Subcutaneous abdominal adipose tissue (tissue), 5 donors: ENCODE data around the gene NCKAP5.
"Not testable (repeated sequence)": the region's sequence is repeated elsewhere in the genome, so short reads cannot be mapped to it uniquely, and the experiment has no call there.

Source experiments
- H3K27ac ChIP-seq: one replicate; pipeline ENCODE4 v1.7.0; 2013; ENCODE audit warnings: low read depth, mild to moderate bottlenecking, inconsistent platforms, low read length, moderate library complexity
- H3K27me3 ChIP-seq, 5 donors: one replicate each; pipeline ENCODE4 v1.7.0; 2013; ENCODE audit warnings: low read length in 5 of 5, inconsistent platforms in 1 of 5; ENCODE audit not compliant: control insufficient read depth in 5 of 5, insufficient read depth in 4 of 5
- H3K36me3 ChIP-seq, 5 donors: one replicate each; pipeline ENCODE4 v1.7.0; 2013; ENCODE audit warnings: low read length in 5 of 5; ENCODE audit not compliant: control insufficient read depth in 5 of 5, insufficient read depth in 5 of 5
- H3K4me1 ChIP-seq, 5 donors: one replicate each; pipeline ENCODE4 v1.7.0; 2013; ENCODE audit warnings: low read length in 5 of 5, mild to moderate bottlenecking in 3 of 5, moderate library complexity in 1 of 5; ENCODE audit not compliant: control insufficient read depth in 5 of 5, insufficient read depth in 5 of 5
- H3K4me3 ChIP-seq, 5 donors: one replicate each; pipeline ENCODE4 v1.7.0; 2013; ENCODE audit warnings: low read length in 5 of 5, low read depth in 1 of 5
- H3K9ac ChIP-seq, 5 donors: one replicate each; pipeline ENCODE4 v1.7.0; 2013; ENCODE audit warnings: low read length in 5 of 5, mild to moderate bottlenecking in 4 of 5, moderate library complexity in 3 of 5
- H3K9me3 ChIP-seq, 5 donors: one replicate each; pipeline ENCODE4 v1.7.0; 2013; ENCODE audit warnings: low read length in 5 of 5; ENCODE audit not compliant: control insufficient read depth in 5 of 5
- donor health status: healthy.
- donor health status: healthy.
- donor health status: healthy.
- donor health status: healthy.
- donor health status: healthy.

NCKAP5 gene

DNA sequence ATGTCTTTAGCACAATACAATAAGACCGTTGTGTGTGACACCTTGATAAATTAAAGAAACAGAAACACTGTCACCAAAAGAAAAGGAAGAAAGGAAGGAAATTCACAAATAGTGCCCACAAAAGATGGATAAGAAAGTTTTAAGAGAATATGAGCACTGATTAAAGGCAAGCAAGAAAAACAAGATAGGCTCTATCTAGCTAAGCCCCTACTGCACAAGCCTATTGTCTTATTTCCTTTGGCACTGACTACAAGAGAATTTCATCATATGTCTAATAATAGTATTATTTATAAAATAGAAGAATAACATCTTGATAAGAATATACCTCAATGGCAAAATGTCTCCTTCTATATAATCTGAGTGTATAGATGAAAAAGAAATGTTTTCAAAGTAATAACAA, 335.7 kb downstream of the NCKAP5 start:
- H3K4me1 ChIP-seq, result no peaks in the 10 kb centered on the region
- H3K27me3 ChIP-seq, result no peaks in the 10 kb centered on the region

DNA sequence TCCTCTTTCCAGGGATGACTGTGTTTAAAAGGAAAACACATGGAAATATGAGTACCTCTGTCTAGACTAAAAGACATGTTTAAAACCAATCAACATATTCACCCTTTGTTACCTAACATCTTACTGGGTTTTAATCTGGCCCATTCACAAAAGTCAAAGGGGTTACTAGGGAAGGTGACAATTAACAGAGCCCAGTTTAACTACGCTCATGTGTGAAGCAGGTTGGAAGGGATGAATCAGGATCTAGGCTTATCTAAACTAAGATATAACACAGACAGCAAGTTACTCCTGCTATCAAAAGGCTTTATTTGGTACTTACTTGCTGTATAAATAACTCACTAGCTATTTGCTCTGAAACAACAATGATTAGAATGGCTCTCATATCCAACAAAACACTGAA, 337.0 kb downstream of the NCKAP5 start:
- H3K4me1 ChIP-seq, result no peaks in the 10 kb centered on the region
- peaks cover 0 to 3% (median 0%) of the 10 kb centered on the region in 5 donors for H3K9me3 ChIP-seq
- no peaks in the 10 kb centered on the region for H3K36me3 ChIP-seq
- no peak overlapping the region for H3K9ac ChIP-seq
- H3K4me3 ChIP-seq, result no peak overlapping the region
- no peak overlapping the region for H3K27ac ChIP-seq
- H3K27me3 ChIP-seq, result no peaks in the 10 kb centered on the region

More for the DNA sequence above, 335.7 kb downstream of the NCKAP5 start:
- Histone ChIP-seq H3K27ac (no peak overlapping the region), H3K9ac (no peak overlapping the region), H3K36me3 (no peaks in the 10 kb centered on the region), H3K4me3 (no peak overlapping the region), H3K9me3 (peaks cover 0 to 3% (median 0%) of the 10 kb centered on the region in 5 donors)

DNA sequence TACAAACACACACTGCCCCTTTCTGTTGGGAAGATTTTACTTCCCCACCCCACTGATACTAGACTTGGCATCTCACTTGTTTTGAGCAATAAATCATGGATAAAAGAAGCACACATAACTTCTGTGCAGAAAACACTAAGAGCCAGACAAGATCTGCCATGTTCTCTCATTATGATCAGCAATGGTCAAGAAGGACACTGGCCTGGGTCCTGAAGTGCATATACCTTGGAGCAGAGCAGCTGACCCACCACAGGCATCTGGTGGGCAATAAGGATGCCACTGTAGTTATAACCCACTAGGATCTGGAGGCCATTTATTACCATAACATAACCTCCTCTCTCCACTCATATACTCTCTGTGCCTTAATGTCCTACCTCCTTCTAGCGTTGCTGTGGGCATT, 338.3 kb downstream of the NCKAP5 start:
- no peak overlapping the region for H3K27ac ChIP-seq

DNA sequence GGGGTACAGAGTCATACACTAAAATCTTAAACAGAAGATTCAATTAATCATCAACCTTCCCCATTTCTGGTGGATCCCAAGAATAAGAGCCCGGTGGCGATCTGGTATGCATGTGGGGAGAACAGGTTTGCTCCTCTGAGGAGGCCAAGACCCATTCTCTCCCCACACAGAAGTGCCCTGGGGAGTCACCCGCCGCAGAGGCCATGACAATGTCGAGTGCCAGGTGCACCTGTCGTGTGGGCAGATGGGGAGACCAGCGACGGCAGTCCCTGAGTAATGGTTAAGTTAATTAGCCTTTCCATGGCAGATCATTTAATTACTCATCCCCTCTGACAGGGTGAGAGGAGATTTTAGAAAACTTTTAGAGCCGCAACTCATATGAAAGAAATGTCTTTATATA, 345.0 kb downstream of the NCKAP5 start:
- Histone ChIP-seq H3K4me1 (no peaks in the 10 kb centered on the region), H3K36me3 (no peaks in the 10 kb centered on the region), H3K4me3 (no peak overlapping the region), H3K27me3 (no peaks in the 10 kb centered on the region), H3K9ac (no peak overlapping the region), H3K9me3 (peaks cover 0 to 4% (median 0%) of the 10 kb centered on the region in 5 donors), H3K27ac (no peak overlapping the region)

More for the DNA sequence above, 338.3 kb downstream of the NCKAP5 start:
- H3K36me3 ChIP-seq, result no peaks in the 10 kb centered on the region
- H3K9me3 ChIP-seq, result peaks cover 0 to 6% (median 0%) of the 10 kb centered on the region in 5 donors
- H3K4me1 ChIP-seq, result no peaks in the 10 kb centered on the region
- no peaks in the 10 kb centered on the region for H3K27me3 ChIP-seq
- no peak overlapping the region for H3K9ac ChIP-seq
- H3K4me3 ChIP-seq, result no peak overlapping the region

DNA sequence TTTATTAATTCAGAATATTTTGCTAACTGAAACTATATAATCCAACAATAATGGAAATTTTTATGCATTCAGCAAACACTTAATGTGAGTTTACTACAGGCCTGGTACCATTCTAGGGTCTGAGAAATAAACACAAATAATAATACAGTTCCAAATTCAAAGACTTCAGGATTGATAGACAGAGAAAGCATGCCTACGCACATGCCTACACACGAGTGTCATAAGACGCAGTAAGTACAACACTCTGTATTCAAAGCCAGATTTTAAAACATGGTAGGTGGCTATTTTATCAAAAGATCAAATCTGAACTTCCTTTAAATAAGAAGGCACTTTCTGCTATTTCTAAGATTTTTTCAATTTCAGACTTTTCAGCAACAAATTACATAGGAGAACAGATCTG, 346.9 kb downstream of the NCKAP5 start:
- no peak overlapping the region for H3K4me3 ChIP-seq

DNA sequence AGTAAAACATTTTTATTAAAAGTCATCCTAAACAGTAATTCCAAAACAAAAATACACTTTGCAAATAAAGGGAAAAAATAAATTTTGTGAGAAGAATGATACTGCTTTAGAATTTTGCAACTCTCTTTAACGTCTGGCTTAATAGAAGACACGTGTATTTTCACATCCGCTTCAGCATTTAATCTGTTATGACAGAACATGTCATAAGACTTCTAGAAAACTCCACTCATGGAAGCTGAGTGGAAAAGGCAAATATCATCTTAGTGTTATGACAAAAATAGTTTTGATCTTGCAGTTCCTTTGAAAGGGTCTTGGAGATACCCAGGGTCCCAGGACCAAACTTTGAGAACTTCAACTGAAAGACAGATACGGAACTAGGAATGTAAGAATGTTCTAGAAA, 350.1 kb downstream of the NCKAP5 start:
- Histone ChIP-seq H3K9ac (no peak overlapping the region), H3K36me3 (no peaks in the 10 kb centered on the region), H3K27ac (no peak overlapping the region), H3K4me3 (no peak overlapping the region), H3K4me1 (no peaks in the 10 kb centered on the region), H3K27me3 (no peaks in the 10 kb centered on the region), H3K9me3 (peaks cover 0 to 7% (median 0%) of the 10 kb centered on the region in 5 donors)

More for the DNA sequence above, 346.9 kb downstream of the NCKAP5 start:
- Histone ChIP-seq H3K9ac (no peak overlapping the region), H3K27me3 (no peaks in the 10 kb centered on the region), H3K4me1 (no peaks in the 10 kb centered on the region), H3K27ac (no peak overlapping the region), H3K36me3 (no peaks in the 10 kb centered on the region), H3K9me3 (peaks cover 0 to 4% (median 0%) of the 10 kb centered on the region in 5 donors)

DNA sequence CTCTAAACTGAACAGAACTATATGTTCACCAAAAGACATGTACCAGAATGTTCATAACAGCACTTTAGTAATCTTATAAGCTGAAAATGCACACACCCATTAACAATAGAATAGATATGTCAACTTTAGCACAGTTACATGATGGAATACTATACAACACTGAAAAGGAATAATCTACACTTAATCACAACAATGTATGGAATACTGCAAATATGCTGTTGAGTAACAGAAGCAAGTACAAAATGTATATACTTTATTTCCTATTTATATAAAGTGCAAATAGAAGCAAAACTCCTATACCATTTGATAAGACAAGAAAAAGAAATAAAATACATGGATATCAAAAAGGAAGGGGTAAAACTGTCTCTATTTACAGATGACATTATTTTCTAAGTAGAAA, 352.8 kb downstream of the NCKAP5 start:
- H3K9ac ChIP-seq, result no peak overlapping the region
- H3K36me3 ChIP-seq, result no peaks in the 10 kb centered on the region
- no peaks in the 10 kb centered on the region for H3K4me1 ChIP-seq
- no peak overlapping the region for H3K4me3 ChIP-seq
- H3K27ac ChIP-seq, result no peak overlapping the region
- H3K27me3 ChIP-seq, result no peaks in the 10 kb centered on the region
- peaks cover 0 to 7% (median 0%) of the 10 kb centered on the region in 5 donors for H3K9me3 ChIP-seq

DNA sequence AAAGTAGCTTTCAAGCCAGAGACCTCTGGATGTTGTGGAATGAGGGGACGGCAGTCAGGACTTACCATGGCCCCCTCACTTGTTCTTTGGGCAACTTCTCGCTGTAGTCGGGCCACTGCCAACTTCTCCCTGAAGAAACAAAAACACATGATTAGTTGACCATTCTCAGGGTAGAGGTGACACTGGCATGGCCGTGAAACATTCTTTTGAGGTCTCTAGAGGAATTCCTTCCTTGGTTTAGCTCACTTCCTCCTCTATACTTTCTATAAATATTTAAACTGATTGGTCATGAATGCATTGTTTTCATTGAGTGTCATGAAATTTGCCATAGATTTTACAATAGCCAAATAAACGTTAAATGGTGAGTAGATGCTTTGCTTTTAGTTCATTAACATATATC, 354.6 kb downstream of the NCKAP5 start:
- H3K9me3 ChIP-seq, result peaks cover 0 to 7% (median 0%) of the 10 kb centered on the region in 5 donors
- H3K4me1 ChIP-seq, result no peaks in the 10 kb centered on the region
- no peak overlapping the region for H3K9ac ChIP-seq
- no peak overlapping the region for H3K27ac ChIP-seq
- no peaks in the 10 kb centered on the region for H3K27me3 ChIP-seq
- no peak overlapping the region for H3K4me3 ChIP-seq
- no peaks in the 10 kb centered on the region for H3K36me3 ChIP-seq

DNA sequence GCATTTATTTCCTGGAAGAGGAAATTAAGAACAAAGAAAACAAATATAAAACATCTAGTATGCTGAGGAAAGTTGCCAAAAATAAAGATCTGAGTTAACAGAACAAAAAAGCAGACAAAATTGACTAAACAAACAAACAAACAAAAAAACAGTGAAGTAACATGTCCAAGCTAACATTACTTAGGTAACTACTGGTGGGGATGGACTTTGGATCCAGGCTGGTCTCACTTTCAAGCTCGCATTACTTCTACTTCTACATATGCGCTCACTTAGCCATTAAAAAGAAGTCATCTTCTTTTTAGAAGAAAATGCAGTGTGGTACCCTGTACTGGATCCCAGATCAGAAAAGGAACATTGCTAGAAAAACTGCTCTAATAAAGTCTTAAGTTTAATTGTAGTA, 358.9 kb downstream of the NCKAP5 start:
- no peak overlapping the region for H3K9ac ChIP-seq
- no peak overlapping the region for H3K27ac ChIP-seq
- no peaks in the 10 kb centered on the region for H3K27me3 ChIP-seq

DNA sequence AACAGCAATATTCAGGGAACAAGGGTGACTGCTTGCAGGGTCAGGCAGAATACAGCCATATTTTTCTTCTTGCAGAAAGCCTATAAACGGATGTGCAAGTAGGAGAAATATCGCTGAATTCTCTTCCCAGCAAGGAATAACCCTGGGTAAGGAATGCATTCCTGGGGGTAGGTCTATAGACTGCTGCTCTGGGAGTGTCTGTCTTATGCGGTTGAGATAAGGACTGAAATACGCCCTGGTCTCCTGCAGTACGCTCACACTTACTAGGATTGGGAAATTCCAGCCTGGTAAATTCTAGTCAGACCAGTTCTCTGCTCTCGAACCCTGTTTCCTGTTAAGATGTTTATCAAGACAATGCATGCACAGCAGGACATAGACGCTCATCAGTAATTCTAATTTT, 361.6 kb downstream of the NCKAP5 start:
- H3K4me1 ChIP-seq, H3K4me3 ChIP-seq, H3K27ac ChIP-seq, H3K9ac ChIP-seq, H3K36me3 ChIP-seq, H3K27me3 ChIP-seq: not testable (repeated sequence)
- peaks cover 0 to 10% (median 5%) of the 10 kb centered on the region in 5 donors for H3K9me3 ChIP-seq

More for the DNA sequence above, 358.9 kb downstream of the NCKAP5 start:
- H3K9me3 ChIP-seq, result peaks cover 0 to 10% (median 5%) of the 10 kb centered on the region in 5 donors
- H3K36me3 ChIP-seq, result peaks cover 0 to 4% (median 0%) of the 10 kb centered on the region in 5 donors
- no peaks in the 10 kb centered on the region for H3K4me1 ChIP-seq
- H3K4me3 ChIP-seq, result no peak overlapping the region

DNA sequence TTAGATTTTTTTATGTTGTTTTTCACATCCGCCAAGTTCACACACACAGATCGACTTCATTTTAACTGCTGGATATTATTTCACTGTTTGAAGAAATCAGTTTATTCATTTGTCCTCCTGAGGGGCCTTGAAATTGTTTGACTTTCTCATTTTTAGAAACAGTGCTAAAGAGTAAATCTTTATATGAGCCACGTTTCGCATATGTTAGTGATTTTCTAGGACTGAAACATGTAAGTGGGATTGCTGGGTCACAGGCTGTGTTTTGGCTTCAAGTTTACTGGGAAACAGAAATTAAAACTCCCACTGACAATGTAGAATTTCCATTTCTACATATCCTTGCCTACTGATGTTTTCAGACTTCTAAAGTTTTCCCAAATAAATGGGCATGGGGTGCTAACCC, 363.8 kb downstream of the NCKAP5 start:
- no peak overlapping the region for H3K9ac ChIP-seq
- no peaks in the 10 kb centered on the region for H3K4me1 ChIP-seq
- H3K4me3 ChIP-seq, result no peak overlapping the region
- no peak overlapping the region for H3K27ac ChIP-seq
- peaks cover 0 to 4% (median 0%) of the 10 kb centered on the region in 5 donors for H3K36me3 ChIP-seq
- H3K27me3 ChIP-seq, result no peaks in the 10 kb centered on the region
- H3K9me3 ChIP-seq, result peaks cover 0 to 10% (median 5%) of the 10 kb centered on the region in 5 donors
